Small intestine (tissue), 7 donors: ENCODE data around the gene CXCR1. TPM values are rescaled to one million over a fixed set of nuclear protein-coding genes. Genes with fewer than 3 reads are reported as not detected.

ENCODE experiments used
- DNase-seq, 2 donors: peaks; one replicate each; pipeline versions ENCODE4 v3.0.0 to v3.0.0-alpha.2; 2013
- FAIRE-seq: peaks from 2 replicates; lab custom pipeline; 2012; peaks lifted over from hg19 to GRCh38; lab: Jason Lieb, UNC
- H3K27ac ChIP-seq, 3 donors: one replicate each; pipeline ENCODE4 v1.5.1; 2013; ENCODE audit warnings: low read length in 2 of 3, mild to moderate bottlenecking in 2 of 3, control low read depth in 1 of 3, inconsistent platforms in 1 of 3, low read depth in 1 of 3, moderate library complexity in 1 of 3
- H3K27me3 ChIP-seq, 3 donors: one replicate each; pipeline ENCODE4 v1.6.1; 2013; ENCODE audit warnings: low read length in 3 of 3, inconsistent platforms in 1 of 3; ENCODE audit not compliant: control insufficient read depth in 3 of 3, insufficient read depth in 3 of 3
- H3K36me3 ChIP-seq, 3 donors: one replicate each; pipeline ENCODE4 v1.6.1; 2013; ENCODE audit warnings: low read length in 3 of 3, inconsistent platforms in 1 of 3, low read depth in 1 of 3, mild to moderate bottlenecking in 1 of 3, moderate library complexity in 1 of 3; ENCODE audit not compliant: control insufficient read depth in 3 of 3, insufficient read depth in 2 of 3
- H3K4me1 ChIP-seq, 3 donors: one replicate each; pipeline ENCODE4 v1.6.1; 2013; ENCODE audit warnings: low read length in 2 of 3, inconsistent platforms in 1 of 3, low read depth in 1 of 3, mild to moderate bottlenecking in 1 of 3, moderate library complexity in 1 of 3; ENCODE audit not compliant: control insufficient read depth in 3 of 3, insufficient read depth in 2 of 3
- H3K4me3 ChIP-seq, 3 donors: one replicate each; pipeline ENCODE4 v1.5.1; 2013; ENCODE audit warnings: low read length in 3 of 3, control low read depth in 1 of 3, inconsistent platforms in 1 of 3, low read depth in 1 of 3, mild to moderate bottlenecking in 1 of 3, moderate library complexity in 1 of 3
- H3K9me3 ChIP-seq, 2 donors: one replicate each; pipeline ENCODE4 v1.6.1; 2013; ENCODE audit warnings: low read depth in 1 of 2, low read length in 1 of 2; ENCODE audit not compliant: control insufficient read depth in 2 of 2, insufficient read depth in 1 of 2
- WGBS, 3 donors: extraction: QIAGEN DNeasy Blood & Tissue Kit; methylation state at CpG; one replicate each; pipeline ENCODE4 v1.1.7; 2013; 5-methylcytosine and 5-hydroxymethylcytosine counted together
- polyA plus RNA-seq, 4 donors: library from polyadenylated mRNA; stranded (reverse) in 3 of 4; unstranded in 1 of 4; fragments of 200-250 nt in 3 of 4; fragments of 120-200 nt in 1 of 4; gene quantifications; one replicate each; pipeline versions ENCODE4 v1.2.1 to v1.2.3, GENCODE V29; 2013
- donor health status: healthy with polysubstance abuse.
- donor health status: control.
- donor health status: control.
- donor health status: Bipolar disorder and iron deficiency.
- donor health status: healthy.

Gene CXCR1
- polyA plus RNA-seq, 4 donors, result 0.03 to 0.22 TPM; not detected in 2

- no peaks in the 10 kb centered on the region for H3K9me3 ChIP-seq
Observed at GRCh38 chr2:218192902-218193430, 26.2 kb upstream of the CXCR1 start.

DNA sequence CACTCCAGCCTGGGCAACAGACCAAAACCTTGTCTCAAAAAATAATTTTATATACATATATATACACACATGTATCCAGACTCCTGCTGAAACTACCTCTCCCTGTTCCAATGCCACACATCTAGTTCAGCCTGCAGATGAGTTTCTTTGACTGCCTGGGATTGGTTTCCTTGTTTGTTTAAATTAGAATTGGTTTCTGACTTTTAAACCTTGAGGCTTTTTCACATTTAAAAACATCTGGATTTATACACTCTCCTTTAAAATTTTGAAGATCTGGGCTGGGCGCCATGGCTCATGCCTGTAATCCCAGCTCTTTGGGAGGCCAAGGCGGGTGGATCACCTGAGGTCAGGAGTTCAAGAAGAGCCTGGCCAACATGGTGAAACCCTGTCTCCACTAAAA is 21.8 kb upstream of the CXCR1 start:
- H3K27ac ChIP-seq, result no peak overlapping the region
- H3K27me3 ChIP-seq, result no peaks in the 10 kb centered on the region
- H3K36me3 ChIP-seq, result no peaks in the 10 kb centered on the region
- 88 to 92% (median 92%) methylated on average over 2 of the region's 2 CpGs for WGBS, 3 donors
- no peaks in the 10 kb centered on the region for H3K9me3 ChIP-seq
- peaks cover 0 to 12% (median 0%) of the 10 kb centered on the region in 3 donors for H3K4me1 ChIP-seq
- DNase-seq (no peak), FAIRE-seq (no peak)
- H3K4me3 ChIP-seq, result no peak overlapping the region

More at GRCh38 chr2:218192902-218193430, 26.2 kb upstream of the CXCR1 start:
- Histone ChIP-seq H3K27ac (no peak overlapping the region), H3K4me1 (no peaks in the 10 kb centered on the region), H3K4me3 (no peak overlapping the region), H3K27me3 (no peaks in the 10 kb centered on the region), H3K36me3 (no peaks in the 10 kb centered on the region)
- no peak for FAIRE-seq
- 60 to 75% (median 69%) methylated on average over 3 of the region's 3 CpGs for WGBS, 3 donors
- no peak for DNase-seq

GRCh38 chr2:218187296-218188015 is 20.7 kb upstream of the CXCR1 start:
- H3K36me3 ChIP-seq, result no peaks in the 10 kb centered on the region
- H3K9me3 ChIP-seq, result no peaks in the 10 kb centered on the region
- H3K4me3 ChIP-seq, result no peak overlapping the region
- peak overlapping the region in 1 of 3 donors; percentile 12 for H3K27ac ChIP-seq
- peaks cover 0 to 12% (median 0%) of the 10 kb centered on the region in 3 donors for H3K4me1 ChIP-seq
- DNase-seq (peak in 1 of 2 donors; percentile 21), FAIRE-seq (no peak)
- H3K27me3 ChIP-seq, result no peaks in the 10 kb centered on the region
- 65 to 86% (median 75%) methylated on average over 4 of the region's 4 CpGs for WGBS, 3 donors

DNA sequence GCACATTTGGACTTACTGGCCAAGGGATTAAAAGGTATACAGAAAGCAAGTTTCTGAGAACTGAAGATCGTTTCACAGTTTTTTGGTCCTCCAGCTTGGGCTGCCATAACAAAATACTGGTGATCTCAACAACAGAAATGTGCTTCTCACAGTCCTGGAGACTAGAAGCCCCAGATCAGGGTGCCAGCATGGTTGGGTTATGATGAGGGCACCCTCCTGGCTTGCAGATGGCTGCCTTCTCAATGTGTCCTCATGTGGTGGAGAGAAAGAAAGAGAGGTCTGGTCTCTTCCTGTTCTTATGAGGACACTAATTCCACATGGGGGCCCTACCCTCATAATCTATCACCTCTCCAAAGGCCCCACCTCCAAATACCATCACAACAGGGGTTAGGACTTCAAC is 20.1 kb upstream of the CXCR1 start:
- H3K4me3 ChIP-seq, result no peak overlapping the region
- 39 to 79% (median 71%) methylated on average over 1 of the region's 1 CpG for WGBS, 3 donors
- DNase-seq, result no peak
- H3K9me3 ChIP-seq, result no peaks in the 10 kb centered on the region
- no peaks in the 10 kb centered on the region for H3K36me3 ChIP-seq
- H3K4me1 ChIP-seq, result peaks cover 0 to 12% (median 0%) of the 10 kb centered on the region in 3 donors
- no peaks in the 10 kb centered on the region for H3K27me3 ChIP-seq
- H3K27ac ChIP-seq, result peak overlapping the region in 1 of 3 donors; percentile 12
- no peak for FAIRE-seq

- Histone ChIP-seq H3K27me3 (no peaks in the 10 kb centered on the region), H3K4me1 (peaks cover 0 to 17% (median 0%) of the 10 kb centered on the region in 3 donors), H3K4me3 (no peak overlapping the region), H3K9me3 (no peaks in the 10 kb centered on the region), H3K27ac (peak overlapping the region in 1 of 3 donors; percentile 14), H3K36me3 (no peaks in the 10 kb centered on the region)
- DNase-seq (peak; percentile 87 to 89), FAIRE-seq (no peak)
- WGBS, 3 donors, result 26 to 34% (median 33%) methylated on average over 8 of the region's 8 CpGs
Observed at GRCh38 chr2:218186355-218186766, 19.6 kb upstream of the CXCR1 start.

DNA sequence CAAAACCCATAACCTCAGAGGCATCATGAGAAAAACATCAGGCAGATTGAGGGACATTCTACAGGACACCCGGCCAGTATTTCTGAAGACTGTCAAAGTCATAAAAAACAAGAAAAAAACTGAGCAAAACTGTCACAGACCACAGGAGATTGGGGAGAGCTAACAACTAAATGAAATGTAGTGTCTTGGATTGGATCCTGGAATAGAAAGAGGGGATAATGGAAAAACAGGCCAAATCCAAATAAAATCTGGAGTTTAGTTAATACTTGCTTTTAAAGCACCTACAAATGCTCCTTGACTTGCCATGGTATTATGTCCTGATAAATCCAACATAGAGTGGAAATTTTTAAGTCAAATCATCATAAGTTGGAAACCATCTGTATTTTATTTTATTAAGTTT is 17.6 kb upstream of the CXCR1 start:
- Histone ChIP-seq H3K4me1 (peaks cover 0 to 32% (median 0%) of the 10 kb centered on the region in 3 donors), H3K27ac (no peak overlapping the region), H3K4me3 (no peak overlapping the region), H3K27me3 (no peaks in the 10 kb centered on the region), H3K9me3 (no peaks in the 10 kb centered on the region), H3K36me3 (no peaks in the 10 kb centered on the region)
- DNase-seq (no peak), FAIRE-seq (no peak)
- WGBS, 3 donors, result 86 to 100% (median 94%) methylated on average over 1 of the region's 1 CpG

DNA sequence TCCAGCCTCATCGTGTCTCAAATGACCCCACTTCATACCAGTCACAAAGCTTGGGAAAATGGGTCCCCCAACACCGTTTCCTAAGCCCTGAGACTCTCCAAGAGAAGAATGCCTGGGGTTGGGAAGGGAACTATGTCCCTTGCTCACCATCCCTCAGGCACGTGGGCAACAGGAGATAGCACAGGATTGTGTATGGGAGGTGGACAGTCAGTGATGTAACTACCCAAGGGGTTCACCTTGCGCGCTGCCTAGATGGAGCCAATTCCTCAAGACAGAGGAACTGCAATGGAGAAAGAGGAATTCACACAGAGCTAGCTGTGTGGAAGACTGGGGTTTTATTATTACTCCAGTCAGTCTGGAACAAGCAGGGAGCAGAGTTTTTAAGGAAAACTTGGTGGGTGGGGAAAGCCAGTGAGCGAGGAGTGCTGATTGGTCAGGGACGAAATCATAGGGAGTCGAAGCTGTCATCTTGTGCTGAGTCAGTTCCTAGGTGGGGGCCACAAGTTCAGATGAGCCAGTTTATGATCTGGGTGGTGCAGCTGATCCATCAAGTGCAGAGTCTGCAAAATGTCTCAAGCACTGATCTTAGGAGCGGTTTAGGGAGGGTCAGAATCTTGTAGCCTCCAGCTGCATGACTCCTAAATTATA is 13.8 kb upstream of the CXCR1 start:
- Histone ChIP-seq H3K4me3 (no peak overlapping the region), H3K36me3 (no peaks in the 10 kb centered on the region), H3K27me3 (no peaks in the 10 kb centered on the region), H3K9me3 (no peaks in the 10 kb centered on the region), H3K27ac (peak overlapping the region in 1 of 3 donors; percentile 73), H3K4me1 (peaks cover 0 to 19% (median 0%) of the 10 kb centered on the region in 3 donors)
- WGBS, 3 donors, result 40 to 59% (median 48%) methylated on average over 9 of the region's 9 CpGs
- DNase-seq, result peak; percentile 81 to 82
- no peak for FAIRE-seq

GRCh38 chr2:218179782-218180181 is 13.0 kb upstream of the CXCR1 start:
- FAIRE-seq (no peak), DNase-seq (no peak)
- Histone ChIP-seq H3K27me3 (no peaks in the 10 kb centered on the region), H3K4me3 (no peak overlapping the region), H3K4me1 (peaks cover 0 to 19% (median 0%) of the 10 kb centered on the region in 3 donors), H3K9me3 (no peaks in the 10 kb centered on the region), H3K27ac (no peak overlapping the region), H3K36me3 (no peaks in the 10 kb centered on the region)
- 93 to 97% (median 95%) methylated on average over 4 of the region's 4 CpGs for WGBS, 3 donors
